IPS-18a (cell line): ENCODE data around the gene MIS12.

Source experiments
- H3K27ac ChIP-seq: one replicate; pipeline ENCODE4 v1.5.1; 2013; ENCODE audit warnings: low read length
- H3K27me3 ChIP-seq: one replicate; pipeline ENCODE4 v1.6.1; 2013; ENCODE audit warnings: mild to moderate bottlenecking, low read length; ENCODE audit not compliant: control insufficient read depth, insufficient read depth
- H3K36me3 ChIP-seq: one replicate; pipeline ENCODE4 v1.6.1; 2013; ENCODE audit warnings: low read depth, low read length; ENCODE audit not compliant: control insufficient read depth
- H3K4me1 ChIP-seq: one replicate; pipeline ENCODE4 v1.6.1; 2013; ENCODE audit warnings: low read depth, low read length; ENCODE audit not compliant: control insufficient read depth
- H3K4me3 ChIP-seq: one replicate; pipeline ENCODE4 v1.5.1; 2013; ENCODE audit warnings: low read length
- H3K9ac ChIP-seq: one replicate; pipeline ENCODE4 v1.6.1; 2013; ENCODE audit warnings: mild to moderate bottlenecking, low read length, moderate library complexity
- H3K9me3 ChIP-seq: one replicate; pipeline ENCODE4 v1.6.1; 2013; ENCODE audit warnings: low read depth, low read length; ENCODE audit not compliant: control insufficient read depth

The MIS12 gene

DNA sequence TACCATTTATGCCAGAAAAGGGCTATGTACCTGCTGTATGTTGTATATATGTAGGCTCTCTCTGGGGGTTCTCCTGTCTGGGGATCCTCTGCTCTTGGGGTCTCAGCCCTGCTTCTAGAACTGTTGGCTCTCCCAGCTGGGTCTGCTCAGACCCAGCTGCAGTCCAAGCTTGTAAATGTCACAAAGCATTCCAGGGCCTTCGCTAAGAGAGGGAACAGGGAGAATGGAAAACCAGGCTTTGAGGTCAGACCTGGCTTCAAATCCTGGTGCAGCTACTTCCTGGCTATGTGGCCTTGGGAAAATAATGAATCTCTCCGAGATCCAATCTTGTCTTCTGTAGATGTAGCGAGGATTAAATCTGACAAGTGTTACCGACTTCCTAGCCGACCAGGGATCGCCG, 54.0 kb downstream of the MIS12 start:
- no peaks in the 10 kb centered on the region for H3K27me3 ChIP-seq
- no peak overlapping the region for H3K4me3 ChIP-seq
- peaks cover 8% of the 10 kb centered on the region for H3K4me1 ChIP-seq
- no peak overlapping the region for H3K9ac ChIP-seq
- no peaks in the 10 kb centered on the region for H3K36me3 ChIP-seq
- H3K9me3 ChIP-seq: no peaks in the 10 kb centered on the region
- no peak overlapping the region for H3K27ac ChIP-seq
